Glomerular endothelial cell (primary cell): Measurements from ENCODE around the gene KANSL3. TPM values are rescaled to one million over a fixed set of nuclear protein-coding genes. Genes with fewer than 3 reads are reported as not detected.
"Not testable (repeated sequence)": the region's sequence is repeated elsewhere in the genome, so short reads cannot be mapped to it uniquely, and the experiment has no call there.

Experiments
- DNase-seq: peaks from one replicate; pipeline ENCODE4 v3.0.0-alpha.2; 2011; ENCODE audit warnings: low read depth, low spot score; ENCODE audit errors: extremely low read depth
- total RNA-seq: library from RNA; depleted of rRNA; stranded (reverse); fragments of >200 nt; gene quantifications from 2 replicates; pipeline ENCODE4 v1.2.3, GENCODE V29; 2015

KANSL3 gene
- total RNA-seq, 1 donor from 2014 or later: 27.4 TPM

- no peak for DNase-seq
Observed at GRCh38 chr2:96564026-96564425, 74.1 kb downstream of the KANSL3 start.

DNA sequence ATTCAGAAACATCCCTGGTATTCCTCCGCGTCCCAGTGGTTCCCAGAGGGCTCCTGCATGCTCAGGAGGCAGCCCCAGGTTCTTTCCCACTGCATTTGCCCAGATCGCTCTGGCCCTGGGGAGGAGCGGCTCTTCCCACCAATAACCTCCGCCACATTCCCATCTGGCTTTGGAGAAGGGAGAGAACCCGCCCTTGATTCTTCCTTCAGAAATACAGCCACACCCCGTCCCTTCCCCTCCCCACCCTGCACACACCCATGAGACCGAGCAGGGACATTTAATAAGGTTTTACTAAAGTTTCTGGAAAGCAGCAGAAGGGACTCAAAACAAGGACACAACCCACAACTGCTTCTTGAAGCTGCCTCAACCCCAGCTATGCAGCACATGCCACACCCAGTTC, 79.6 kb downstream of the KANSL3 start:
- no peak for DNase-seq

DNA sequence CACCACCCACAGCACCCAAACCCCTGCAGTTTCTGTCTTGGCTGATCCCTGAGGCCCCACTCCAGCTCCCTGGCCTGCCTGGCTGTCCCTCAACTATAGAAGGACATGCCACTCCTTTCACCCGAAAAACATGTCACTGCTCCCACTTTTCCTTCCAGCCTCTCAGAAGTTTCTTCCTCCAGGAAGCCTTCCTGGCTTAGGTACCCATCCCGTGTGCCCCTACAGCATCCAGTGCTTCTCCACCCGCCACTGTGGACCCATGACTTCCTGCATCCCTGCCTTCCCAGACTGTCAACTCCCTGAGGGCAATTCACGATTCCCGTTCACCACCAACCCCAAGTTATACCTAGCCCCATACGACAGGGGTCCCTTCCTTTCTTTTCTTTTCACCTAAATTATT, 80.1 kb downstream of the KANSL3 start:
- no peak for DNase-seq

GRCh38 chr2:96557421-96557820, 80.7 kb downstream of the KANSL3 start:
- not testable (repeated sequence) for DNase-seq

- no peak for DNase-seq
Observed at GRCh38 chr2:96556441-96557330, 81.4 kb downstream of the KANSL3 start.

DNA sequence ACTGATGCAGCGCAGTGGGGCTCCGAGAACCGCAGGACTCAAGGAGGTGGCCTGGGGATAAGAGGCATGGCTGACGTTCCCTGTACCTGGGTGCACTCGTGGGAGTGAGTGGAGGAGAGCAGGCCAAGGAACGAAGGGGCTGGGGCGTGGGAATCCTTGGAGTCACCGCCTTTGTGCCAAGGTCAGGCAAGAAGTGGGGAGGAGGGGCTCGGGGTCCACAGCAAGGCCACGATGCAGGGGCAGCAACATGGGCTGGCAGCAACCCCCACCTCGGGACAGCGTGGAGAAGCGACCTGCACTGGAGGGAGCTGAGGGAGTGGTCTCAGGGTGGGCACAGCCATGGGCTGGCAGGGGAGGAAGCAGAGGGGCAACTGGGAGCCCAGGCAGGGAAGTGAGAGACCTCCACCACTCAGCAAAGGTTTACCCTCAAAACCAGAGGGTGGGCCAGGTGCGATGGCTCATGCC, 82.9 kb downstream of the KANSL3 start:
- DNase-seq: no peak

DNA sequence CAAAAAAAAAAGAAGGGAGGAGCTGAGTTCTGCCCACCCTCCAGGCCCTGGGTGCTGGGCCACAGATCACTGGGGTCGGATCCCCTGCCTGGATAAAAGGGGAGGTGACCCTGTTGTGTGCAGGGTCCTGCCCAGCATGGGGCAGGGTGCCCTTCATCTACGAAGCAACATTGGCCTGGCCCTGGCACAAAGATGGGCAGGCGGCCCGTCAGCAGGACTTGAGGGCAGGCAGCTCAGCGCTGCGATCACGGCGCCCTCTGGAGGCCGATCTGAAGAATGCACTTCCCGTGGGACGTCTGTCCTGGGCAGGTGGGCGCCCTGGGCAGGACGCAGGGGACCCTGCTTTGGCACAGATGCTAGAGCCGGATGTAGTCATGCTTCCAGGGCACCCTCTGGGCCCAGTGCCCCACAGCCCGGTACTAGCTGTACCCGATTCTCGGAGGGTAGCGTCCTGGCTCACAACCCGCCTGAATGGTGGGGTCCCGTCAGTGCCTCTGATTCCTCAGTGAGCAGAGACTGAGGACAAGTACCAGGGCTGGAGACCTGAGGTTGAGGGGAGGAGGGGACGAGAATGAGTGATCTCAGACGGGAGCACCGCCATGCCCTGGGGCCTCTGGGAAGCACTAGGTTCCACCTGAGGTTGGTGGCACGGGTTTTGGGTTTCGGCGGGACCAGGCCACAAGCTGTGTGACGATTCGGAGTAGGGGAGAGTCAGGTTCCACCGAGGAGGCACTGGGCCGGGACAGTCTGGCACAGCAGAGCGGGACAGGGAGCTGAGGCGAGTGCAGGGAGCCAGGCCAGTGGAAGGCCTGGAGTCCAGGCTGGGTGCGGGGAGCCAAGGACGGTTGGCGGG, 83.6 kb downstream of the KANSL3 start:
- DNase-seq: no peak

GRCh38 chr2:96553957-96554292, 84.2 kb downstream of the KANSL3 start:
- not testable (repeated sequence) for DNase-seq

DNA sequence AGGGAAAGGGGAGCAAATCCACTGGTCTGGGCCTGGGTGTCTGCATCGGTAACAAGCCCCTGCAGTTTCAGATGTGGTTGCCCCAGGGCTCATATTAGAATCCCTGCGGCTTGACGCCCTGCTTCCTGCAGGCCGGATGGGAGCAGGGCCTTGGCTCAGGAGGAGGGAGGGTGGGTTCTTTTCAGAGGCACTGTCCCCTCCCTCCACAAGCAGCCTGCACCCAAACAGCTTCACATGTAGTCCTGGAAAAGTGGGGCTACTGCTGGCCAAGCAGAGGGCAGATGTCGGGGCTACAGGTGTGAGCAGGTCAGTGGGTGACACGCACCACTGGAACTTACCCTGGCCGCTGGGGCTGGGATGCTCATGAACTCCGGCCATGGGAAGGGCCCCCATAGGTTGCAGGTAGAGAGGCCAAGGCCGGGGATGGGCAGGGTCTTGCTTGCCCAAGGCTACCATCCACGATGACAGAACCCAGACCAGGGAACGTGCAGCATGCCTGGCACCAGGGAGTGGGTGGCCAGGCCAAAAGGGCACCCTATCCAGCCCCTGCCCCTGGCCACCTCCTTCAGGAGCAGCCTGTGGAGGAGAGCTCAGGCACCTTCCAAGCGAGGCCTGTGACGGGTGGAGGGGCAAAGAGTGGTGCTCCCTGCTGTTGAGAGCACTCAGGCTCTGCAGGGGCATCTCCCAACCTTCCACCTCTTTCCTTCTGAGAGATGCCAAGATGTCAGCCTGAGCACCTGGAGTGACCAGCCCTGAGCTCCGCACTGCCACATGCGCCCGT, 84.7 kb downstream of the KANSL3 start:
- no peak for DNase-seq

GRCh38 chr2:96552315-96553175, 85.6 kb downstream of the KANSL3 start:
- DNase-seq: no peak

GRCh38 chr2:96551605-96552314, 86.4 kb downstream of the KANSL3 start:
- no peak for DNase-seq

- DNase-seq: no peak
Observed at GRCh38 chr2:96550787-96551604, 87.1 kb downstream of the KANSL3 start.

DNA sequence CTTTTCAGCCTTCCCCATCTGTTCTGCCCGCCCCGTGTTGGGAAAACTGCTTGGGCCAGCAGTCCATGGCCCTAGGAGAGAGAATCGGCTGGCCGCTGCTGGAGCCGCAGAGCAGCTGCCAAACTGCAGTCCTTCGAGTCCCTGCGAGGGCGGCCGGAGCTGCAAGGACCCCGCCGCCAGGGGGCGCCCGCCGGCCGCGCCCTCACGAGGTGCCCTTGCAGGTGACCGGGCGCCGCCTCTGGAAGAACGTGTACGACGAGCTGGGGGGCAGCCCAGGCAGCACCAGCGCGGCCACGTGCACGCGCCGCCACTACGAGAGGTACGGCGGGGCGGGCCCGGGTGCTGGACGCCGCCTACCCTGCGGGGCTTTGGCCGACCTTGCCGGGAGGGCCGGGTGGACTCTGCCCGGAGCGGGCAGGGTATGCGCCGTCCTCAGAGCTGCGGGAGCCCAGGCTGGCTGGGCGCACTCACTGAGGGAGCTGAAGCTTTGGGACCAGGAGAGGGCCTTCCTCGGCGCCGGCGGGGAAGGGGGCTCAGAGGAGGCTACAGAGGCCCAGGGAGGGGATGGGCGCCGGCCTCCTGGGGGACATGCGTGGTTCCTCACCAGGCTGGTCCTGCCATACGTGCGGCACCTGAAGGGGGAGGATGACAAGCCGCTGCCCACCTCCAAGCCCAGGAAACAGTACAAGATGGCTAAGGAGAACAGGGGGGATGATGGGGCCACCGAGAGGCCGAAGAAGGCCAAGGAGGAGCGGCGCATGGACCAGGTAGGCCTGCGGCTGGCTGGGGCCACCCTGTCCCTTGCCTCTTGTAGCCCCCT, 87.9 kb downstream of the KANSL3 start:
- no peak for DNase-seq

- DNase-seq: no peak
Observed at GRCh38 chr2:96549466-96549785, 88.7 kb downstream of the KANSL3 start.

DNA sequence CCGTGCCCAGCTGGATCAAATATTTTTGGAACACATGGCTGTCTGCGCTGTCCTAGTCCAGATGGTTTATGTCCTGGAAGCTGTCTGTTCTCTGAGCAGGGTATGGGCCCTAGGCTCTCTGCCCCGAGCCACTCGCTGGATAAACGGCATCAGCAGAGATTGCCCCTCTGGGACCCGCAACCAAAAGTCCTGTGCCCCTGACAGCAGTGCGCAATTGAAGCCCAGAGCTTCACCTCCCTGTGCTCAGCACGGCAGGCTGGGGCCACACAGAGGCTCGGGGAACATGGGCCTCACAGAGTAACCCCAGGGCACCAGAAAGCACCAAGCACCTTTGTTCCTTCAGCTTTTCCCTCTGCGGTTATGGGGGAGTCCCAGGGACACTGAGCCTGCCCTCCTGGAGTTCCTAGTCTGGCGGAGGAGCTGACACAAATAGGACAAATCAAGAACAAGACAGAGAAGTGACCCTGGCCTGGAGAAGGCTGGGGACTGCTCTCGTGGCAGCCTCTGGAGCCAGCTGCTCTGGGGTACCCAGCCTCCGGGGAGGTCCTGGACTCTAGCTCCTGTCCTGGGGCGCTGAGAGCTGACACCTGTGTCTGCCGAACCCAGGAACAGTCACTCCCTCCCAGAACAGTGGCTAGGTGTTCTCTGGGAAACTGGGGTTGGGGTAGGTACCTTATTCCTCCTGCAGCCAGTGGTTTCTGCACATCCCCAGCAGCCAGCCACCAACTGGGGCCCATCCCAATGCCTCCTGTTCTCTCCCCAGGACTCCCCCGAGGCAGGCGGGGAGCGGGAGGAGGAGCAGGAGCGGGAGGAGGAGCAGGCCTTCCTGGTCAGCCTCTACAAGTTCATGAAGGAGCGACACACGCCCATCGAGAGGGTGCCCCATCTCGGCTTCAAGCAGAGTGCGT, 89.3 kb downstream of the KANSL3 start:
- DNase-seq: no peak

GRCh38 chr2:96547731-96548171, 90.4 kb downstream of the KANSL3 start:
- no peak for DNase-seq

GRCh38 chr2:96547203-96547641, 90.9 kb downstream of the KANSL3 start:
- DNase-seq: no peak
